AG10803 (cell line): Measurements from ENCODE around the gene NTMT1.

Source experiments
- DNase-seq: peaks from one replicate; pipeline ENCODE4 v3.0.0; 2010; ENCODE audit warnings: low read depth
- H3K4me3 ChIP-seq: 2 replicates; pipeline ENCODE4 v1.5.1; 2011; ENCODE audit warnings: mild to moderate bottlenecking, low read length, control low read depth
- CTCF ChIP-seq: conservative IDR thresholded peaks from 2 replicates; pipeline ENCODE4 v1.5.1; 2011; ENCODE audit warnings: mild to moderate bottlenecking, low read length, control low read depth, inconsistent platforms

Gene NTMT1

DNA sequence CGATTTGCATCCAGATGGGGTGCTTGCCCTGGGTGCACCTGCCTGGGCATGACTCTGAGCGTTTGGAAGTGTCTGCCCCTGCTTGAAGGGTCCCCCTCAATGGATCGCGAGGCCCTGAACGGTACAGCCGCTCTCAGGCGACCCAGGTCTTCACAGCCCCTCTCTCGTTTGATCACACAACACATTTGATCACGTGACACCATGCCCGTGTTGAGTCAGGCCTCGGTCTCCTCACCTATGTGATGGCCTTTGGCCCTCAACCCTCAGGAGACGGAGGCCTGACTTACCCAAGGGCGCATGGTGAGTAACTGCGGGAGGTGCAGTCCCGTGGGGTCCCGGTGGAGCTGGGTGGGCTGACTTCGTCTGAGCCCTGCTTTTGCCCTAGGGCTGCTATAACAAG, 18.9 kb downstream of the NTMT1 start:
- no peak for TF ChIP-seq CTCF
- no peak for DNase-seq
- H3K4me3 ChIP-seq = no peak overlapping the region

- TF ChIP-seq CTCF = no peak
- no peak for DNase-seq
- no peak overlapping the region for H3K4me3 ChIP-seq
Observed at GRCh38 chr9:129646252-129646651, 20.3 kb downstream of the NTMT1 start.

DNA sequence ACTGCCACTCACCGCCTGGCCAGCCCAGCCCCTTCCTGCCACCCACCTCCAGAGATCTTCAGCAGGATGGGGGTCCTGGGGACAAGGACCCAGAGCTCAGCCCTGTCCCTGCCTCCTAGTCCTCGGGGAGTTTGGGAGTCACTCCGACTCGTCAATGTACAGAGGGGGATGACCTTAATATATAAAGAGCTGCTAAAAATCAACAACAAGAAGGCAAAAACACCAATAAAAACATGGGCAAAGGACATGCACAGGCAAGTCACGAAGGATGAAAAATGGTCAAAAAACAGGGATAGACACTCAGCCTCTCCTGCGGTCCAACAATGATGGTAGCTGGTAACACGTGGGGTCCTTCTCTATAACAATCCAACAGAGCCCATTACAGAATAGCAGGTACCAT, 20.7 kb downstream of the NTMT1 start:
- H3K4me3 ChIP-seq = no peak overlapping the region
- DNase-seq = no peak
- TF ChIP-seq CTCF = no peak

DNA sequence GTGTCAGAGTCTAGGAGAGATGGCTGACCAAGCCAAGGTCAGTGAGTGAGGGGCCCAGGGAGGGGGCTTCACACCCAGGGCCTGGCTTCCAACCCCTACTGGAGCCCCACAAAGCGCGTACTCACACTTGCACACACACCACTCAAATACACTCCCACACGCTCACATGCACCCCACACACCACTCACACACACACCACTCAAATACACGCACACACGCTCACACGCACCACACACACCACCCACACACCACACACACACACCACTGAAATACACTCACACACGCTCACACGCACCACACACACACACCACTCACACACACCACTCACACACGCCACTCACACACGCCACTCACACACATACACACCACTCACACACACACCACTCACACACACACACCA, 21.7 kb downstream of the NTMT1 start:
- TF ChIP-seq CTCF = no peak
- DNase-seq = no peak
- no peak overlapping the region for H3K4me3 ChIP-seq

GRCh38 chr9:129648092-129648763, 22.3 kb downstream of the NTMT1 start:
- DNase-seq = peak; percentile 55
- TF ChIP-seq CTCF = no peak
- no peak overlapping the region for H3K4me3 ChIP-seq

DNA sequence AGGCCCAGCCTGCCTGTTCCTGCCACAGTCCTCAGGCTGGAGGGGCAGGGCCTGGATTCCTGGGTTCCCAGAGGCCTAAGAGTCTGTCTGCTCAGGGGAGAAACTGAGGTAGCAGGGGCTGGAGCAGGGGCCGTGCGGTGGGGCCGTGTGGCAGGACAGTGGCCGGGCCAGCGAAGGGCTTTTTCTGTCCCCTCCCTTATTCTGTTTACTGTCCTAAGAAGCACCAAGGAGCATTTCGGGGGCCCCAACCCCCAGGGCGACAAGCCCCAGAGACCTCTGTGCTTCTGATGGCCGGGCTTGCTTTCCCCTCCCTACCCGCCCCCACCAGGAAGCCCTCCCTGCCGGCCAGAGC, 22.8 kb downstream of the NTMT1 start:
- no peak for DNase-seq
- TF ChIP-seq CTCF = no peak
- no peak overlapping the region for H3K4me3 ChIP-seq

GRCh38 chr9:129649726-129650679, 24.0 kb downstream of the NTMT1 start:
- peak; percentile 72 for DNase-seq
- TF ChIP-seq CTCF = no peak
- H3K4me3 ChIP-seq = no peak overlapping the region
